ENCODE measurements around the gene PLEK. TPM values are rescaled to one million over a fixed set of nuclear protein-coding genes. Genes with fewer than 3 reads are reported as not detected.
"Not testable (repeated sequence)": the region's sequence is repeated elsewhere in the genome, so short reads cannot be mapped to it uniquely, and the experiment has no call there.

The PLEK gene
- total RNA-seq, 1 donor from 2014 or later, result 0.17 TPM

- no peak for DNase-seq
Measured at GRCh38 chr2:68352651-68353391, 12.3 kb upstream of the PLEK start.

GRCh38 chr2:68356599-68357239 is 8.4 kb upstream of the PLEK start:
- DNase-seq, result no peak

GRCh38 chr2:68357605-68358337 is 7.3 kb upstream of the PLEK start:
- peak; percentile 70 for DNase-seq

- no peak for DNase-seq
Measured at GRCh38 chr2:68359889-68360288, 5.2 kb upstream of the PLEK start.

- peak; percentile 74 for DNase-seq
Measured at GRCh38 chr2:68362069-68362468, 3.0 kb upstream of the PLEK start.

GRCh38 chr2:68362749-68363148 is 2.3 kb upstream of the PLEK start:
- DNase-seq, result no peak

GRCh38 chr2:68363721-68364120 is 1.4 kb upstream of the PLEK start:
- no peak for DNase-seq

GRCh38 chr2:68366083-68366560 is 1.0 kb downstream of the PLEK start:
- DNase-seq, result no peak

GRCh38 chr2:68367953-68368653 is 3.0 kb downstream of the PLEK start:
- no peak for DNase-seq

- DNase-seq, result no peak
Measured at GRCh38 chr2:68368654-68369336, 3.7 kb downstream of the PLEK start.

- DNase-seq, result no peak
Measured at GRCh38 chr2:68369337-68369734, 4.3 kb downstream of the PLEK start.

GRCh38 chr2:68371138-68371537 is 6.1 kb downstream of the PLEK start:
- no peak for DNase-seq

- no peak for DNase-seq
Measured at GRCh38 chr2:68371581-68371980, 6.5 kb downstream of the PLEK start.

GRCh38 chr2:68372485-68372884 is 7.4 kb downstream of the PLEK start:
- no peak for DNase-seq

- no peak for DNase-seq
Measured at GRCh38 chr2:68374184-68374583, 9.1 kb downstream of the PLEK start.

- DNase-seq, result no peak
Measured at GRCh38 chr2:68375582-68375981, 10.5 kb downstream of the PLEK start.

GRCh38 chr2:68377137-68377780 is 12.2 kb downstream of the PLEK start:
- DNase-seq, result no peak

GRCh38 chr2:68378779-68379178 is 13.7 kb downstream of the PLEK start:
- DNase-seq, result not testable (repeated sequence)

GRCh38 chr2:68379184-68379708 is 14.2 kb downstream of the PLEK start:
- no peak for DNase-seq

GRCh38 chr2:68383778-68384177 is 18.7 kb downstream of the PLEK start:
- no peak for DNase-seq

- no peak for DNase-seq
Measured at GRCh38 chr2:68384485-68385107, 19.5 kb downstream of the PLEK start.

Data from dermis blood vessel endothelial cell (primary cell).